GM21723 (cell line): ENCODE results near the gene RTBDN.

Experiments used
- ATAC-seq: cut with Tn5 transposase; IDR thresholded peaks from one replicate; pipeline ENCODE4 v1.9.1; 2021; ENCODE audit warnings: mild to moderate bottlenecking, moderate library complexity; ENCODE audit not compliant: unreplicated experiment

The RTBDN gene

DNA sequence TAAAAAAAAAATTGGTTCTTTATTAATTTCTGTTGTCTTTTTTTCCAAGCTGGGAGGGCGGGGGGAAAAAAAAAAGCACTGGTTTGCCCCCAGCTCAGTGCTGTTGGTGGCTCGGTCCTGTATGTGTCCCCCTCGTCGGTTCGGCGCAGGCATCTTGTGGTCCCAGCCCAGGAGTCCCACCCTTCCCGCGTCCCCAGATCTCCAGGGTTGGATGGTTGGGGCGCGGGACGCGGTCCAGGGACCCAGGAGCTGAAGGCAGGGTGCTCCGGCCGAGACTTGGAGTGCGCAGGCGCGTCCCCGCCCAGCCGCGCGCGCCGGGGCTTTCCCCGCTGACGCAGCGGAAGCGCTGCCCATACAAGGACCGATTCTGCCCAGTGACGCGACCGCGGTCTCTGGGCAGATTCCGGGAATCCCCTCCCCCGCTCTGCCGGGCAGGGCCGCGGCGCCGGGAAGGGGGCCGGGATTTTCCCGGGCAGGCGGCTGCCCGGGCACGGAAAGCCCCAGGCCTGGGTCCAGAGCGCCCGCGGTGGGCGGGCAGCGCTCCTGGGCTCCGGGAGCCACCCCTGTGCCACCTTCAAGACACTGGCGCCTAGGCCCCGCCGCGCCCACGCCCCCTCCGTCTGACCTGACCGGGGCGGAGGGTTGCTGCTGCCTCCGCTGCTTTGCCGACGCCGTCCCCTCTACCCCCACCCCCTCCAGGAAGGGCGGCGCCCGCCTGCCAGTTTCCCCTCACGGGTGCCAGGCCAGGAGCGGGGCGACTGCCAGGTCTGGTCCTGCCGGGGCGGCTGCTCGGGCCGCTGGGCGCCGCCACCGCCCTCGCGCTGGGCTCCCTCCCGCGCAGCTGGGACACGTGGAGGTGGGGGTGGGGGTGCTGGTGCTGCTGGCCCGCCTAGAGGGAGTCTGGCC is 40.8 kb downstream of the RTBDN start:
- peak; percentile 29 for ATAC-seq

DNA sequence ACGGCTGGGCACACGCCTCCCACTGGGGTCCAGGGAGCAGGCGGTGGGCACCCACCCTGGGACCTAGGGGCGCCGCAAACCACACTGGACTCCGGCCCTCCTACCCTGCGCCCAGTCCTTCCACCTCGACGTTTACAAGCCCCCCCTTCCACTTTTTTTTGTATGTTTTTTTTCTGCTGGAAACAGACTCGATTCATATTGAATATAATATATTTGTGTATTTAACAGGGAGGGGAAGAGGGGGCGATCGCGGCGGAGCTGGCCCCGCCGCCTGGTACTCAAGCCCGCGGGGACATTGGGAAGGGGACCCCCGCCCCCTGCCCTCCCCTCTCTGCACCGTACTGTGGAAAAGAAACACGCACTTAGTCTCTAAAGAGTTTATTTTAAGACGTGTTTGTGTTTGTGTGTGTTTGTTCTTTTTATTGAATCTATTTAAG is 41.5 kb downstream of the RTBDN start:
- ATAC-seq: no peak

- ATAC-seq: no peak
These were observed 42.1 kb downstream of the RTBDN start for GRCh38 chr19:12792051-12792852.

DNA sequence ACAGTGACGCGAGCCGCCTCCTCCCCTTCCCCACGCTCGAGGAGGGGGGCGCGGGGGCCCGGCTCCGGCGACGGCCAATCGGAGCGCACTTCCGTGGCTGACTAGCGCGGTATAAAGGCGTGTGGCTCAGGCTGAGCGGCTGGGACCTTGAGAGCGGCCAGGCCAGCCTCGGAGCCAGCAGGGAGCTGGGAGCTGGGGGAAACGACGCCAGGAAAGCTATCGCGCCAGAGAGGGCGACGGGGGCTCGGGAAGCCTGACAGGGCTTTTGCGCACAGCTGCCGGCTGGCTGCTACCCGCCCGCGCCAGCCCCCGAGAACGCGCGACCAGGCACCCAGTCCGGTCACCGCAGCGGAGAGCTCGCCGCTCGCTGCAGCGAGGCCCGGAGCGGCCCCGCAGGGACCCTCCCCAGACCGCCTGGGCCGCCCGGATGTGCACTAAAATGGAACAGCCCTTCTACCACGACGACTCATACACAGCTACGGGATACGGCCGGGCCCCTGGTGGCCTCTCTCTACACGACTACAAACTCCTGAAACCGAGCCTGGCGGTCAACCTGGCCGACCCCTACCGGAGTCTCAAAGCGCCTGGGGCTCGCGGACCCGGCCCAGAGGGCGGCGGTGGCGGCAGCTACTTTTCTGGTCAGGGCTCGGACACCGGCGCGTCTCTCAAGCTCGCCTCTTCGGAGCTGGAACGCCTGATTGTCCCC is 42.9 kb downstream of the RTBDN start, which contains the start of gene JUNB:
TSS of gene JUNB (plus strand) at position 142 of the 706 bp plus-strand sequence. CDS start at position 428, 286 bp downstream.
- peak; percentile 35 for ATAC-seq

GRCh38 chr19:12790628-12791344 is 43.6 kb downstream of the RTBDN start:
- no peak for ATAC-seq

DNA sequence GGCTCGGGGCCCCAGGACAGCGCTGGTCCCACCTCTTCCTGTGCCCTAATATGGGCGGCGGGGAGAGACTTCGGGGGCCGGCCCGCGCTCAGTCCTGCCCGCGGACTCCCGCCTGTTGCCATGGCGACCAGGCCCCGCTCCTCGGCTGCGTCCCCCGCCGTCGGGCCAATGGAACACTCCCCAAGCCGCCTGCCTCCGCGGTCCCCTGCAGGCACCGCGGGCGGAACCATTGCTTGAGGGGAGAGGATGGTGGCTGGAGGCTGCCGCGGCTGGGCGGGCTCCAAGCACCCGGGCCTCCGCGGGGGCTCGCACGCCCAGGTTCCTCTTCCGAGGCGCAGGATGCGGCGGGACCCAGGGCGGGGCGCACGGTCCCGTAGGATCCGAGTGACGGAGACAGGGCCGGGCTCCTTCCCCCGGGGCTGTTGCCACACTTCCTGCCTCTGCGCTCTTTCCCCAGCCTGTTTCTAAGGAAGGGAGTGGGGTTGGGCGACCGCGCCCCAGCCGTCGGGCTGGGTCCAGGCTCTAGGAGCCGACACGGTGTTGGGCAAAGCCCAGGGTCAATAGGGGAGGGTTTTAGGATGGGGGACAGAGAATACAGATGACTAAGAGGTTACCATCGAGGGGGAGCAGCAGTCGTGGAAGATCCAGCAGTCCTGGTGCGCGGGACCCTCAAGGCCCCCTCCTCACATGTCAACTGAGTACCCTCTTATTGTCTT is 44.3 kb downstream of the RTBDN start:
- ATAC-seq: peak; percentile 40

DNA sequence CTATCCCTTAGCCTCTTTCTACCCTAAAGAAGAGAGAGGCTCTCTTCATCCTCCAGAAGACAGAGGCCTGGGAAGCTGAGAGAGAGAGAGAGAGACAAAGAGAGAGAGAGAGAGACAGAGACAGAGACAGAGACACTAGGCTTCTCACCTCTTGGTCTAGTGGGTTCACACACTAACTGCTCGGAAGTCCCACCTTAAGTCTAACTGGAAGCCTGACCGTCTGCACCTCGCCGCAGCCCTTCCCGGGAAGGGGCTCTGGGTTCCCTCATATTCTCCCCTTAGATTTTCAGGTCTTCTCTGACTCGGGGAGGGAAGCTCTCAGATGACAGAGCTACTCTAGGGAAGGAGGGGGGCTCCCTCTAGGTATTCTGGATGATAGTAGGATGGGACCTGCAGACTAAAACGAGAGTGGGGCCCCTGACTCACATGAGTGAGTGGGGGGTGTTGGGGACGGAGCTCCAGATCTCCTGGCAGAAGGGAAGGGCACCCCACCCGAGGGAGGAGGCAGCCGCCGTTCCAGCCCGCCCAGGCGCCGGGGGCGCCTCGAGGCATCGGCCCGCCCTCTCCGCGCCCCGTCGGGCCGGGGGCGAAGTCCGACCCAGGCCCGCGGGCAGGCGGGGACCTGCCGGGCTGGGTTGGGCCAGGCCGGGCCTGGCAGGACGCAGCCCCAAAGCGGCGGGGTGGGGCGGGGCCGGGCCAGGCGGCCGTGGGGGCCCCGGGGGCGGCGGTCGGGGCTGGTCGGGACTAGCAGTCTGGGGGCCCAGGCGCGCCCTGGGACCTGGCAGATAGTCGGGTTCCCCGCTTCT is 45.1 kb downstream of the RTBDN start:
- ATAC-seq: no peak

GRCh38 chr19:12788682-12789097 is 45.7 kb downstream of the RTBDN start:
- no peak for ATAC-seq

DNA sequence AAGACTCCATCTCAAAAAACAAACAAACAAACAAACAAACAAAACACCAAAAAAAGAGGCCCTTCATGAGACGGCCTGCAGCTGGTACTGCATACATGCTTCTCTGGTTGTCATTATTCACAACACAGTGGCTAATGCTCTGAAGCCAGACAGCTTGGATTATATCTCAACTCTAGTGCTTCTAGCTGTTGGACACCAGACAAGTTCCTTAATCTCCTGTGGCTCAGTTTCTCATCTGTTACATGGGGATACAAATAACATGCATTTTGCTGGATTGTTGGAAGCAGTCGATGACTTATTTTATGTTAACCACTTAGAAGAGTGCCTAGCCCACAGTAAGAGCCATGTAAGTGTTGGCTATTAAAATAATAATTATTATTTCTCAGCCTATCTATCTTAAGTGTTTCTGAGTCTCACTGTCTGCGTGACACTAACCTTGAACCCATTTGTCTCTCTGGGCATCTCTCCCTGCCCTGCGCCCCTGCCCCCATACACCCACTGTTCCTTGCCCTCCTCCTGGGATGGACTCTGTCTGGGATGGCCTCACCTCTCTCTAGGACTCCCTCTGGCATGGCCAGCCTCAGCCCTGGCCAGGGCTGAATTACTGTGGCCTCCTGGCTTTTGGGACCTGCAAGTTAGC is 46.2 kb downstream of the RTBDN start:
- no peak for ATAC-seq

GRCh38 chr19:12787458-12787857 is 46.9 kb downstream of the RTBDN start:
- no peak for ATAC-seq

- no peak for ATAC-seq
These were observed 47.4 kb downstream of the RTBDN start for GRCh38 chr19:12786952-12787351.

- no peak for ATAC-seq
These were observed 48.1 kb downstream of the RTBDN start for GRCh38 chr19:12786141-12786870.

DNA sequence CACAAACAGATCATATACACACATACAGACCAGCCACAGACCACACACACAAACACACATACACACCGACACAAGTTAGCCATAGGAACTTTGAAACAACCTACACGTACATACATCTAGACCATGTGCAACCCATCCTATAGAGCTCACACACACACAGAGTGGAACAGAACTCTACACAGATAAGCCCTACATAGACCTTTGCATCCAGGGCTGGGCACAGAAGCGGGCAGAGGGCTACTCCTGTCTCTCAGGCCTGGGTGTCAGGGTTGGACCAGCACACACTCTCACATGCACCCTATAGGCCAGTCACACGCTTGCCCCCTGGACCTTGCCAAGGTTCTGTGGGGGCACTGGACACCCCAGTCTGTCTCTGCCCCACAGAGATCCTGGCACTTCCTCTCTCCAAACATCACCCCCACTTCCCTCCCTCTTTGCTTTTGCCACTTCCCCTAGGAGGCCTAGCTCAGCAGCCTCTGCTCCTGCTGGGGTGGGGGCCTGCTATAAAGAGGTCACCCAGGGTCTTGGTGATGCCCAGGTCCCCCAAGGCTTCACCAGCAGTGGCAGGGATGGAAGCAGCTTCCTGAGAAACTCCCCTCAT is 48.8 kb downstream of the RTBDN start:
- ATAC-seq: no peak

GRCh38 chr19:12784871-12785430 is 49.4 kb downstream of the RTBDN start:
- no peak for ATAC-seq

- no peak for ATAC-seq
These were observed 49.9 kb downstream of the RTBDN start for GRCh38 chr19:12784394-12784870.

GRCh38 chr19:12783849-12784393 is 50.5 kb downstream of the RTBDN start:
- no peak for ATAC-seq
